H1 (cell line): ENCODE results near the gene CCDC148. TPM values are rescaled to one million over a fixed set of nuclear protein-coding genes. Genes with fewer than 3 reads are reported as not detected.

Experiments
- CTCF ChIA-PET: fragments of 300-600 bp; sonication (Branson Sonifier 250); formaldehyde crosslinking; loops from one replicate; lab custom pipeline; 2021; ENCODE audit not compliant: partially characterized antibody; lab: Charles Lee
- POLR2A ChIA-PET: fragments of 300-600 bp; sonication (Branson Sonifier 250); formaldehyde crosslinking; loops from one replicate; lab custom pipeline; 2021; ENCODE audit warnings: inconsistent platforms; ENCODE audit not compliant: partially characterized antibody; lab: Charles Lee
- DNase-seq, 2 experiments: peaks; one replicate each; pipeline versions ENCODE4 v3.0.0 to v3.0.0-alpha.2; 2010 to 2022; ENCODE audit warnings: low spot score in 2 of 2, low read depth in 1 of 2, mixed read lengths in 1 of 2
- FAIRE-seq: peaks from 2 replicates; lab custom pipeline; 2011; peaks lifted over from hg19 to GRCh38; lab: Jason Lieb, UNC
- H2AFZ ChIP-seq: 2 replicates; pipeline ENCODE4 v1.8.1; 2012; ENCODE audit warnings: low read length, inconsistent platforms
- H2AK5ac ChIP-seq: 2 replicates; pipeline ENCODE4 v1.6.1; 2013; ENCODE audit warnings: low read depth, low read length
- H2BK120ac ChIP-seq: replicated peaks from 2 replicates; pipeline ENCODE3; 2013; ENCODE audit warnings: low read depth, low read length, inconsistent platforms
- H2BK12ac ChIP-seq: 2 replicates; pipeline ENCODE4 v1.6.1; 2013; ENCODE audit warnings: low read depth, low read length
- H2BK15ac ChIP-seq: 2 replicates; pipeline ENCODE4 v1.6.1; 2013; ENCODE audit warnings: low read length
- H2BK20ac ChIP-seq: 2 replicates; pipeline ENCODE4 v1.6.1; 2013; ENCODE audit warnings: low read length
- H2BK5ac ChIP-seq: 2 replicates; pipeline ENCODE4 v1.6.1; 2013; ENCODE audit warnings: low read depth, low read length
- H3K14ac ChIP-seq: 2 replicates; pipeline ENCODE4 v1.6.1; 2013; ENCODE audit warnings: inconsistent platforms; ENCODE audit not compliant: insufficient read length
- H3K18ac ChIP-seq: 2 replicates; pipeline ENCODE4 v1.6.1; 2013; ENCODE audit warnings: low read length; ENCODE audit errors: extremely low read depth
- H3K23ac ChIP-seq: 2 replicates; pipeline ENCODE4 v1.6.1; 2013; ENCODE audit warnings: inconsistent platforms; ENCODE audit not compliant: insufficient read length
- H3K23me2 ChIP-seq: 2 replicates; pipeline ENCODE4 v1.6.1; 2013; ENCODE audit warnings: low read depth, low read length
- H3K27ac ChIP-seq: 2 replicates; pipeline ENCODE4 v1.6.1; 2011; ENCODE audit warnings: low read depth, low read length, inconsistent platforms
- H3K27me3 ChIP-seq, 4 experiments: replicated peaks in 1 of 4; 1 replicate in 1 of 4; 2 replicates in 3 of 4; pipeline versions ENCODE4 v1.6.1 to v1.8.1; 2011 to 2013; ENCODE audit warnings: low read length in 3 of 4, mild to moderate bottlenecking in 3 of 4, inconsistent platforms in 2 of 4, mixed read lengths in 2 of 4, moderate library complexity in 1 of 4; ENCODE audit not compliant: control insufficient read depth in 3 of 4, insufficient read depth in 3 of 4; ENCODE audit errors: extremely low read depth in 1 of 4
- H3K36me3 ChIP-seq, 4 experiments: 2 replicates each; pipeline versions ENCODE4 v1.6.1 to v1.8.1; 2011 to 2013; ENCODE audit warnings: mild to moderate bottlenecking in 4 of 4, low read length in 3 of 4, moderate library complexity in 2 of 4, control low read depth in 1 of 4, inconsistent platforms in 1 of 4; ENCODE audit not compliant: insufficient read depth in 4 of 4, control insufficient read depth in 2 of 4
- H3K4ac ChIP-seq: replicated peaks from 2 replicates; pipeline ENCODE3; 2013; ENCODE audit warnings: low read length, low read depth, mixed read lengths, inconsistent platforms; ENCODE audit not compliant: insufficient read length
- H3K4me1 ChIP-seq, 4 experiments: replicated peaks in 1 of 4; 1 replicate in 1 of 4; 2 replicates in 3 of 4; pipeline versions ENCODE4 v1.6.1 to v1.8.1; 2011 to 2013; ENCODE audit warnings: low read length in 3 of 4, inconsistent platforms in 2 of 4, mixed read lengths in 1 of 4; ENCODE audit not compliant: insufficient read depth in 4 of 4, control insufficient read depth in 3 of 4
- H3K4me2 ChIP-seq, 2 experiments: 2 replicates each; pipeline versions ENCODE4 v1.6.1 to v1.8.1; 2011 to 2013; ENCODE audit warnings: low read depth in 2 of 2, low read length in 2 of 2, control low read depth in 1 of 2, inconsistent platforms in 1 of 2, mild to moderate bottlenecking in 1 of 2; ENCODE audit not compliant: insufficient read depth in 1 of 2
- H3K4me3 ChIP-seq, 4 experiments: fragments of 200-600, 300-600 bp in 1 of 4; sonication (generic), shearing (Covaris generic), sonication (Bioruptor Twin) in 1 of 4; 2 replicates each; pipeline versions ENCODE4 v1.5.1 to v1.8.1; 2011 to 2016; ENCODE audit warnings: low read length in 4 of 4, low read depth in 3 of 4, control low read depth in 2 of 4, inconsistent platforms in 2 of 4, mild to moderate bottlenecking in 2 of 4, mixed read lengths in 1 of 4, moderate library complexity in 1 of 4; ENCODE audit not compliant: insufficient read depth in 2 of 4; ENCODE audit errors: extremely low read depth in 1 of 4
- H3K56ac ChIP-seq: replicated peaks from 2 replicates; pipeline ENCODE3; 2013; ENCODE audit warnings: low read depth, mild to moderate bottlenecking, mixed read lengths, low read length, inconsistent platforms; ENCODE audit not compliant: insufficient read length
- H3K79me1 ChIP-seq: 2 replicates; pipeline ENCODE4 v1.6.1; 2013; ENCODE audit warnings: low read depth, low read length, control low read depth
- H3K79me2 ChIP-seq, 2 experiments: 2 replicates each; pipeline versions ENCODE4 v1.6.1 to v1.8.1; 2012 to 2013; ENCODE audit warnings: low read length in 2 of 2, mild to moderate bottlenecking in 2 of 2, inconsistent platforms in 1 of 2; ENCODE audit not compliant: insufficient read depth in 2 of 2, control insufficient read depth in 1 of 2
- H3K9ac ChIP-seq, 4 experiments: replicated peaks in 1 of 4; 1 replicate in 1 of 4; 2 replicates in 3 of 4; pipeline versions ENCODE4 v1.6.1 to v1.8.1; 2011 to 2013; ENCODE audit warnings: low read depth in 3 of 4, low read length in 3 of 4, control low read depth in 2 of 4, mild to moderate bottlenecking in 2 of 4, moderate library complexity in 2 of 4, inconsistent platforms in 1 of 4; ENCODE audit errors: extremely low read depth in 1 of 4
- H3K9me3 ChIP-seq, 2 experiments: 2 replicates each; pipeline versions ENCODE4 v1.6.1 to v1.8.1; 2012 to 2013; ENCODE audit warnings: mild to moderate bottlenecking in 2 of 2, moderate library complexity in 2 of 2, control low read depth in 1 of 2, inconsistent platforms in 1 of 2, low read depth in 1 of 2, low read length in 1 of 2, mixed read lengths in 1 of 2; ENCODE audit not compliant: insufficient read depth in 2 of 2
- H4K20me1 ChIP-seq, 2 experiments: replicated peaks in 1 of 2; 2 replicates each; pipeline versions ENCODE3 to v1.8.1; 2011 to 2013; ENCODE audit warnings: inconsistent platforms in 2 of 2, low read length in 2 of 2, mild to moderate bottlenecking in 1 of 2; ENCODE audit not compliant: insufficient read depth in 2 of 2, control insufficient read depth in 1 of 2
- H4K5ac ChIP-seq: 2 replicates; pipeline ENCODE4 v1.6.1; 2013; ENCODE audit warnings: low read length, low read depth, mixed read lengths, inconsistent platforms; ENCODE audit not compliant: insufficient read length
- H4K8ac ChIP-seq: 2 replicates; pipeline ENCODE4 v1.8.0; 2013; ENCODE audit warnings: mild to moderate bottlenecking, moderate library complexity, low read length, inconsistent platforms; ENCODE audit not compliant: insufficient read depth; ENCODE audit errors: extremely low read depth
- H4K91ac ChIP-seq: replicated peaks from 2 replicates; pipeline ENCODE3; 2013; ENCODE audit warnings: low read length, mixed read lengths, inconsistent platforms; ENCODE audit not compliant: insufficient read length
- CEBPB ChIP-seq: IDR thresholded peaks from 2 replicates; pipeline ENCODE4 v1.6.1; 2012; ENCODE audit warnings: low read depth, low read length
- SP2 ChIP-seq: IDR thresholded peaks from 2 replicates; pipeline ENCODE4 v1.6.1; 2012; ENCODE audit warnings: mild to moderate bottlenecking, low read length, inconsistent platforms
- WGBS, 2 experiments: shearing (Covaris generic) in 1 of 2; methylation state at CpG; one replicate each; pipeline versions ENCODE4 v1.1.6 to v1.1.7; 2013 to 2015; ENCODE audit warnings: low lambda C conversion rate in 2 of 2, mixed read lengths in 2 of 2, inconsistent platforms in 1 of 2, low coverage in 1 of 2, missing lambda C conversion rate in 1 of 2; ENCODE audit not compliant: insufficient replicate concordance in 2 of 2, insufficient coverage in 1 of 2, insufficient read length in 1 of 2; ENCODE audit errors: extremely low coverage in 1 of 2, missing lambda C conversion rate in 1 of 2; 5-methylcytosine and 5-hydroxymethylcytosine counted together
- polyA plus RNA-seq, 7 experiments: library from polyadenylated mRNA; depleted of rRNA in 3 of 7; stranded (reverse) in 5 of 7; unstranded in 2 of 7; fragments of >200 nt in 5 of 7; fragments of 200-250 nt in 2 of 7; gene quantifications; 1 replicate in 5 of 7; 2 replicates in 1 of 7; 4 replicates in 1 of 7; pipeline versions ENCODE4 v1.2.1 to v1.2.3, GENCODE V29; 2011 to 2013; ENCODE audit warnings: missing spikeins in 2 of 7, mixed read lengths in 2 of 7
- total RNA-seq: library from RNA; stranded (reverse); fragmentation: NEBNext Ultra II Directional; extraction: Animal tissue kit (Norgen Biotek cat#: 25700); gene quantifications from 2 replicates; pipeline ENCODE4 v1.2.1, GENCODE V29; 2021

The CCDC148 gene
- total and polyA plus RNA-seq, 2 of the 8 experiments (the other 6 are each of a cell fraction or from before 2014, with no cell fraction given): 0.45 to 1.3 TPM

- Histone ChIP-seq H3K79me2 (peaks cover 20 to 98% of the 10 kb centered on the region in 2 experiments), H3K4ac (no peak overlapping the region), H4K8ac (no peak overlapping the region), H3K4me1 (peaks cover 2 to 8% (median 5%) of the 10 kb centered on the region in 4 experiments; a peak in 5 of 7 replicates), H3K79me1 (peaks cover 3% of the 10 kb centered on the region; the same call in 1 of the 2 replicates), H4K91ac (no peak overlapping the region), H2BK120ac (no peak overlapping the region), H3K9me3 (no peaks in the 10 kb centered on the region), H2BK15ac (no peak overlapping the region), H2BK20ac (no peak overlapping the region), H3K36me3 (no peaks in the 10 kb centered on the region), H4K5ac (no peak overlapping the region), H3K18ac (no peak overlapping the region), H3K14ac (no peak overlapping the region), H4K20me1 (peaks cover 11 to 15% of the 10 kb centered on the region in 2 experiments), H2BK5ac (no peak overlapping the region), H3K56ac (no peak overlapping the region), H3K23ac (no peak overlapping the region), H3K4me2 (no peak overlapping the region), H2AK5ac (no peak overlapping the region), H3K9ac (no peak overlapping the region; a peak in 1 of 7 replicates), H3K27ac (no peak overlapping the region), H2BK12ac (no peak overlapping the region), H2AFZ (no peak overlapping the region), H3K4me3 (no peak overlapping the region), H3K27me3 (no peaks in the 10 kb centered on the region), H3K23me2 (peaks cover 2% of the 10 kb centered on the region; the same call in 1 of the 2 replicates)
- 89% methylated on average over 6 of the region's 6 CpGs; no CpG with 5 or more reads in 1 of the 2 experiments for WGBS, 2 experiments
- TF ChIP-seq SP2: no peak
- TF ChIP-seq CEBPB: 0 out of 2 replicates have a peak, but pooled peaks have one; percentile 43
- CTCF ChIA-PET: interaction anchor here (0.7 to 7.7 kb wide), 7 partner anchors 13 to 439 kb away, joined by 3 to 58 read pairs (median 4); no protein-coding TSS in a partner anchor
- DNase-seq (no peak), FAIRE-seq (no peak)
- POLR2A ChIA-PET: interaction anchor here (0.8 kb wide), 1 partner anchor 70 kb away, joined by 3 read pairs; no protein-coding TSS in a partner anchor
These were observed 7.0 kb upstream of the CCDC148 start for GRCh38 chr2:158463496-158464095.
